Measurements from ENCODE around the gene POPDC2. TPM values are rescaled to one million over a fixed set of nuclear protein-coding genes. Genes with fewer than 3 reads are reported as not detected.

The POPDC2 gene
- total and polyA plus RNA-seq, 2 donors from 2014 or later, result 3.2 to 7.3 TPM

GRCh38 chr3:119702530-119703527 is 42.4 kb upstream of the POPDC2 start, which contains the start of gene CFAP91:
TSS of gene CFAP91 (plus strand) at chr3:119703022. CDS start at chr3:119703099, 77 bp downstream.
- no peak for FAIRE-seq
- Histone ChIP-seq H3K9ac (ENCODE audit: low read length in 3 of 3) (peak within 1 kb of the TSS; percentile 39 to 62 (median 61)), H3K4me3 (ENCODE audit: low read length in 3 of 3) (peak within 1 kb of the TSS; percentile 71 to 85 (median 79)), H3K27ac (ENCODE audit: low read depth in 2 of 2, low read length in 2 of 2) (peak within 1 kb of the TSS; percentile 29 to 71), H3K36me3 (ENCODE audit: control insufficient read depth in 2 of 3, insufficient read depth in 3 of 3, low read length in 3 of 3) (no peaks in the 10 kb centered on the region), H3K27me3 (ENCODE audit: control insufficient read depth, insufficient read depth, low read length) (no peaks in the 10 kb centered on the region), H3K9me3 (ENCODE audit: control insufficient read depth in 2 of 3, insufficient read depth in 1 of 3, low read length in 3 of 3) (no peaks in the 10 kb centered on the region), H3K4me1 (ENCODE audit: control insufficient read depth in 2 of 3, insufficient read depth in 2 of 3, low read depth in 1 of 3, low read length in 3 of 3) (peaks cover 0 to 4% (median 2%) of the 10 kb centered on the region in 3 donors)
- intact Hi-C loops (cut with DNase I), result no loop called here
- peak; percentile 97 to 99 (median 98) for DNase-seq
- TF ChIP-seq, protein P1, sequence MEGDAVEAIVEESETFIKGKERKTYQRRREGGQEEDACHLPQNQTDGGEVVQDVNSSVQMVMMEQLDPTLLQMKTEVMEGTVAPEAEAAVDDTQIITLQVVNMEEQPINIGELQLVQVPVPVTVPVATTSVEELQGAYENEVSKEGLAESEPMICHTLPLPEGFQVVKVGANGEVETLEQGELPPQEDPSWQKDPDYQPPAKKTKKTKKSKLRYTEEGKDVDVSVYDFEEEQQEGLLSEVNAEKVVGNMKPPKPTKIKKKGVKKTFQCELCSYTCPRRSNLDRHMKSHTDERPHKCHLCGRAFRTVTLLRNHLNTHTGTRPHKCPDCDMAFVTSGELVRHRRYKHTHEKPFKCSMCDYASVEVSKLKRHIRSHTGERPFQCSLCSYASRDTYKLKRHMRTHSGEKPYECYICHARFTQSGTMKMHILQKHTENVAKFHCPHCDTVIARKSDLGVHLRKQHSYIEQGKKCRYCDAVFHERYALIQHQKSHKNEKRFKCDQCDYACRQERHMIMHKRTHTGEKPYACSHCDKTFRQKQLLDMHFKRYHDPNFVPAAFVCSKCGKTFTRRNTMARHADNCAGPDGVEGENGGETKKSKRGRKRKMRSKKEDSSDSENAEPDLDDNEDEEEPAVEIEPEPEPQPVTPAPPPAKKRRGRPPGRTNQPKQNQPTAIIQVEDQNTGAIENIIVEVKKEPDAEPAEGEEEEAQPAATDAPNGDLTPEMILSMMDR (IDR thresholded peaks at IDR 0.05; ENCODE audit: borderline replicate concordance, extremely low read depth, insufficient read depth), result no peak

DNA sequence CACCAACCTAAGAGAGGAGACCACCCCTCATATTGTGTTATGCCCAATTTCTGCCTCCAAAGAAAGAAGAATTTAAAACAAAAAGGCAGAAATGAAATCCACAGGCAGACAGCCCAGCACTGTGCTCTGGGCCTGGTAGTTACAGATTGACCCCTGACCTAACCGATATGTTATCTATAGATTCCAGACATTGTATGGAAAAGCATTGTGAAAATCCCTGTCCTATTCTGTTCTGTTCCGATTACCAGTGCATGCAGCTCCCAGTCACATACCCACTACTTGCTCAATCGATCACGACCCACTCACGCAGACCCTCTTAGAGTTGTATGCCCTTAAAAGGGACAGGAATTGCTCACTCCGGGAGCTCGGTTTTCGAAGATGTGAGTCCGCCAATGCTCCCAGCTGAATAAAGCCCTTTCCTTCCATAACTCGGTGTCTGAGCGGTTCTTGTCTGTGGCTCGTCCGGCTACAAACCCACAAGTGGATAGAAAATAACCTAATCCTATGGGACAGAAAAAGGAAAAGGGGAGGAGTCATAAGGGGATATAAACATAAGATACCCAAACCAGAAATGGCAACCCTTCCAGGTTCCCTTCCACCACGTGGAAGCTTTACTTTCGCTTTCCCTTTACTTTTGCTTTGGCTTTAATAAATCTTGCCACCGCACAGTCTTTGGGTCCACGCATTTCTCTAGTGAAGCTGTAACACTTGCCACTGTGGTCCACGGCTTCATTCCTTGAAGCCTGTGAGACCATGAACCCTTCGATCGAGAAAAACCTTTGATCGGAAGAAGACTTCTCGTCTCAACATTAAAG is 40.7 kb upstream of the POPDC2 start:
- FAIRE-seq (no peak), DNase-seq (no peak)
- Histone ChIP-seq H3K4me3 (ENCODE audit: low read length in 3 of 3) (no peak overlapping the region), H3K9me3 (ENCODE audit: control insufficient read depth in 2 of 3, insufficient read depth in 1 of 3, low read length in 3 of 3) (no peaks in the 10 kb centered on the region), H3K27me3 (ENCODE audit: control insufficient read depth, insufficient read depth, low read length) (no peaks in the 10 kb centered on the region), H3K36me3 (ENCODE audit: control insufficient read depth in 2 of 3, insufficient read depth in 3 of 3, low read length in 3 of 3) (no peaks in the 10 kb centered on the region), H3K27ac (ENCODE audit: low read depth in 2 of 2, low read length in 2 of 2) (no peak overlapping the region), H3K4me1 (ENCODE audit: control insufficient read depth in 2 of 3, insufficient read depth in 2 of 3, low read depth in 1 of 3, low read length in 3 of 3) (peaks cover 0 to 4% (median 2%) of the 10 kb centered on the region in 3 donors), H3K9ac (ENCODE audit: low read length in 3 of 3) (no peak overlapping the region)
- TF ChIP-seq, protein P1 (IDR thresholded peaks at IDR 0.05; ENCODE audit: borderline replicate concordance, extremely low read depth, insufficient read depth), result no peak
- intact Hi-C loops (cut with DNase I), result no loop called here

DNA sequence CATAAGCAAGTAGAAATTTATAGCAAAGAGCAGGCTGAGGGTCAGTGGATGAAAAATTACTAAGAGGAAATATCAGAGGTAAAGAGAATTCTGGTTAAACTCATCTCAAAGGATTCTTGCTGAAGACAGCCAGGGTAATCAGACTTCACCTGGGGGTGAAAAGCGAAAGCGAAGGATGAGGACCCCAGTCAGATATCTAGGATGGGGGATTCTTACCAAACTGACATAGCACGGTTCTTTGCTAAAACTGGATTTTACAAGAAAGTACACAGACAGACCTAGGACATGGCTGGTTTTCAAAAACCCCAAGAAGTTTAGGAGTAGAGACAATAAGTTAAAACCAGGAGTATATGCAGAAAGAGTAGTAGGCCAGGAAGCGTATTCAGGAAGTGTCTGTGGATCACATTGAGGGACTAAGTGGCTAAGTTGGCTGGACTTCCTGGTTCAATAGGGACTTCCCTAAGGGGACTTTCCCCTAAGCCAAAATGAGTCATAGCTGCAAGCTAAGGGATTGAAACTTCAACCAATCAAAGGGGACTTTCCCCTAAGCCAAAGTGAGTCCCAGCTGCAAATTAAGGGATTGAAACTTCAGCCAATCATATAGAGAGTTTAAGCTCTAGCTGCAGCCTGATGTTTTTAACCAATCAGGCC is 40.0 kb upstream of the POPDC2 start:
- Histone ChIP-seq H3K9ac (ENCODE audit: low read length in 3 of 3) (no peak overlapping the region), H3K4me1 (ENCODE audit: control insufficient read depth in 2 of 3, insufficient read depth in 2 of 3, low read depth in 1 of 3, low read length in 3 of 3) (peaks cover 0 to 4% (median 2%) of the 10 kb centered on the region in 3 donors), H3K36me3 (ENCODE audit: control insufficient read depth in 2 of 3, insufficient read depth in 3 of 3, low read length in 3 of 3) (no peaks in the 10 kb centered on the region), H3K4me3 (ENCODE audit: low read length in 3 of 3) (no peak overlapping the region), H3K27ac (ENCODE audit: low read depth in 2 of 2, low read length in 2 of 2) (peak overlapping the region in 1 of 2 donors; percentile 27), H3K27me3 (ENCODE audit: control insufficient read depth, insufficient read depth, low read length) (no peaks in the 10 kb centered on the region), H3K9me3 (ENCODE audit: control insufficient read depth in 2 of 3, insufficient read depth in 1 of 3, low read length in 3 of 3) (no peaks in the 10 kb centered on the region)
- FAIRE-seq, result no peak
- DNase-seq, result no peak
- TF ChIP-seq, protein P1 (IDR thresholded peaks at IDR 0.05; ENCODE audit: borderline replicate concordance, extremely low read depth, insufficient read depth), result no peak
- intact Hi-C loops (cut with DNase I), result no loop called here

Measured in kidney (tissue), 14 donors.